ENCODE measurements around the gene DPP9.

The DPP9 gene

GRCh38 chr19:4633140-4633967 lies 90.3 kb downstream of the DPP9 start:
- peaks cover 0 to 1% of the 10 kb centered on the region in 2 donors for H3K27me3 Mint-ChIP-seq
- DNase-seq (peak; percentile 37 to 43 (median 39)), ATAC-seq (replicated peaks) (peak; percentile 65)
- H3K4me1 Mint-ChIP-seq (ENCODE audit: low read depth in 2 of 2): peaks cover 6 to 9% of the 10 kb centered on the region in 2 donors
- H3K36me3 Mint-ChIP-seq (ENCODE audit: insufficient read depth): peaks cover 10% of the 10 kb centered on the region
- no peaks in the 10 kb centered on the region for H3K9me3 Mint-ChIP-seq
- peak overlapping the region in 1 of 2 donors; percentile 40 for H3K4me3 Mint-ChIP-seq
- H3K27ac Mint-ChIP-seq: peak overlapping the region in 1 of 2 donors; percentile 77
